ENCODE data around the gene NSRP1.

DNA sequence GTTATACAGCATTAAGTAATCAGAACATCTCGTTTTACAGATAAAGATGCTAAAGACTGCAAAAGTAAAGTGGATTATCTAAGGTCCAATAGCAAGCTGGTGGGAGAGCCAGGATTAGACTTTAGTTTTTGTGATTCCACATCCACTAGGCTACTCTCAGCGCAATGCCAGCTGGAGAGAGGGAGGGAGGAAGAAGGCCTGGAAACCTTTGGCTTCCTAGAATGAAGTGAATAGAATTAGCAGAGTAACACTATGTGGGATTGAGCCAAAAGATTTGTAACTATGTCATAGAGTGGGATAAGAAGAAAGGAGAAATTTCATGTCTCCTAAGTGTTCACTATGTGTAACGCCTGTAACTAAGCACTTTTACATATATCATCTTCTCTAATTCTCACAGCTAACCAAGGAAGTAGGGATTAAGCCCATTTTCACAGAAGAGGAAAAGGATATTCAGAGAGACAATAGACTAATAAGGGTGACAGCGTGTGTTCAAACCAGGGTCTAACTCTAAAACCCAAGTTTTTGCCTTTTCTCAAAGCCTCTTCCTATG, 25.4 kb upstream of the NSRP1 start:
- TF ChIP-seq, protein P1, sequence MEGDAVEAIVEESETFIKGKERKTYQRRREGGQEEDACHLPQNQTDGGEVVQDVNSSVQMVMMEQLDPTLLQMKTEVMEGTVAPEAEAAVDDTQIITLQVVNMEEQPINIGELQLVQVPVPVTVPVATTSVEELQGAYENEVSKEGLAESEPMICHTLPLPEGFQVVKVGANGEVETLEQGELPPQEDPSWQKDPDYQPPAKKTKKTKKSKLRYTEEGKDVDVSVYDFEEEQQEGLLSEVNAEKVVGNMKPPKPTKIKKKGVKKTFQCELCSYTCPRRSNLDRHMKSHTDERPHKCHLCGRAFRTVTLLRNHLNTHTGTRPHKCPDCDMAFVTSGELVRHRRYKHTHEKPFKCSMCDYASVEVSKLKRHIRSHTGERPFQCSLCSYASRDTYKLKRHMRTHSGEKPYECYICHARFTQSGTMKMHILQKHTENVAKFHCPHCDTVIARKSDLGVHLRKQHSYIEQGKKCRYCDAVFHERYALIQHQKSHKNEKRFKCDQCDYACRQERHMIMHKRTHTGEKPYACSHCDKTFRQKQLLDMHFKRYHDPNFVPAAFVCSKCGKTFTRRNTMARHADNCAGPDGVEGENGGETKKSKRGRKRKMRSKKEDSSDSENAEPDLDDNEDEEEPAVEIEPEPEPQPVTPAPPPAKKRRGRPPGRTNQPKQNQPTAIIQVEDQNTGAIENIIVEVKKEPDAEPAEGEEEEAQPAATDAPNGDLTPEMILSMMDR (IDR thresholded peaks at IDR 0.05; ENCODE audit: low read depth, low read length, poor library complexity, severe bottlenecking): no peak
- TF ChIP-seq EZH2phosphoT487 (IDR thresholded peaks at IDR 0.05; ENCODE audit: borderline replicate concordance, low read length): no peak

All from DOHH2 (cell line).